IMR-90 (cell line): Measurements from ENCODE around the gene RPL36. TPM values are rescaled to one million over a fixed set of nuclear protein-coding genes. Genes with fewer than 3 reads are reported as not detected.

Source experiments
- ATAC-seq: fragments of 200-7000 bp; cut with Tn5 transposase; 2 replicates; pipeline ENCODE4 v1.9.1; 2020; ENCODE audit warnings: low read depth, mild to moderate bottlenecking, moderate library complexity
- BruUV-seq: library from RNA; stranded (reverse); fragments of 400-500 nt; replicated peaks from 2 replicates; lab custom pipeline; 2021; lab: Mats Ljungman, UMichigan
- CTCF ChIA-PET: fragments of 300-600 bp; formaldehyde crosslinking; extraction: SDS; loops from one replicate; lab custom pipeline; 2021; ENCODE audit warnings: antibody characterized with exemption; lab: Yijun Ruan, JAX
- POLR2A ChIA-PET: fragments of 300-600 bp; sonication (Branson Sonifier 250); formaldehyde crosslinking; loops from one replicate; lab custom pipeline; 2022; ENCODE audit warnings: antibody characterized with exemption; ENCODE audit not compliant: unreplicated experiment; lab: Charles Lee
- DNase-seq: peaks from one replicate; pipeline ENCODE4 v3.0.0; 2013
- H2AFZ ChIP-seq: replicated peaks from 2 replicates; pipeline ENCODE3; 2013; ENCODE audit warnings: low read length, mild to moderate bottlenecking; ENCODE audit not compliant: poor library complexity
- H2AK5ac ChIP-seq: 2 replicates; pipeline ENCODE4 v1.6.1; 2013; ENCODE audit warnings: low read depth, low read length, inconsistent platforms
- H2AK9ac ChIP-seq: replicated peaks from 2 replicates; pipeline ENCODE3; 2013; ENCODE audit warnings: mild to moderate bottlenecking, low read depth, low read length, moderate library complexity; ENCODE audit not compliant: poor library complexity
- H2BK120ac ChIP-seq: 2 replicates; pipeline ENCODE4 v1.6.1; 2013; ENCODE audit warnings: low read depth, low read length, inconsistent platforms
- H2BK15ac ChIP-seq: 3 replicates; pipeline ENCODE4 v1.6.1; 2013; ENCODE audit warnings: low read depth, low read length, inconsistent platforms
- H2BK20ac ChIP-seq: 2 replicates; pipeline ENCODE4 v1.6.1; 2013; ENCODE audit warnings: low read depth, mild to moderate bottlenecking, inconsistent platforms, low read length, moderate library complexity
- H2BK5ac ChIP-seq: 2 replicates; pipeline ENCODE4 v1.6.1; 2013; ENCODE audit warnings: mild to moderate bottlenecking, low read depth, low read length, inconsistent platforms; ENCODE audit not compliant: poor library complexity, severe bottlenecking
- H3K14ac ChIP-seq: replicated peaks from 2 replicates; pipeline ENCODE4 v1.6.1; 2013; ENCODE audit warnings: low read depth, low read length, inconsistent platforms
- H3K18ac ChIP-seq: 2 replicates; pipeline ENCODE4 v1.6.1; 2013; ENCODE audit warnings: low read depth, low read length, control low read depth
- H3K23ac ChIP-seq: 2 replicates; pipeline ENCODE4 v1.6.1; 2013; ENCODE audit warnings: low read depth, low read length, inconsistent platforms
- H3K27ac ChIP-seq: 2 replicates; pipeline ENCODE4 v1.5.1; 2013; ENCODE audit warnings: mild to moderate bottlenecking, control low read depth, low read length; ENCODE audit not compliant: insufficient read depth
- H3K27me3 ChIP-seq: 2 replicates; pipeline ENCODE4 v1.6.1; 2013; ENCODE audit warnings: low read length; ENCODE audit not compliant: control insufficient read depth, insufficient read depth
- H3K36me3 ChIP-seq: 2 replicates; pipeline ENCODE4 v1.6.1; 2013; ENCODE audit warnings: low read length, mixed read lengths; ENCODE audit not compliant: control insufficient read depth, insufficient read depth
- H3K4ac ChIP-seq: 2 replicates; pipeline ENCODE4 v1.6.1; 2013; ENCODE audit warnings: low read depth, low read length, inconsistent platforms
- H3K4me1 ChIP-seq: 2 replicates; pipeline ENCODE4 v1.6.1; 2013; ENCODE audit warnings: low read length, mixed read lengths; ENCODE audit not compliant: control insufficient read depth, insufficient read depth
- H3K4me2 ChIP-seq: 2 replicates; pipeline ENCODE4 v1.6.1; 2013; ENCODE audit warnings: low read depth, mild to moderate bottlenecking, control low read depth, low read length, moderate library complexity
- H3K4me3 ChIP-seq: 2 replicates; pipeline ENCODE4 v1.5.1; 2013; ENCODE audit warnings: low read depth, mild to moderate bottlenecking, control low read depth, low read length, moderate library complexity; ENCODE audit not compliant: insufficient read depth
- H3K56ac ChIP-seq: 2 replicates; pipeline ENCODE4 v1.6.1; 2013; ENCODE audit warnings: low read length, inconsistent platforms; ENCODE audit not compliant: insufficient read depth; ENCODE audit errors: extremely low read depth
- H3K79me1 ChIP-seq, 2 experiments: 2 replicates each; pipeline ENCODE4 v1.6.1; 2013; ENCODE audit warnings: low read length in 2 of 2, inconsistent platforms in 1 of 2, low read depth in 1 of 2
- H3K9ac ChIP-seq: 2 replicates; pipeline ENCODE4 v1.6.1; 2013; ENCODE audit warnings: low read depth, low read length, control low read depth
- H3K9me1 ChIP-seq: 2 replicates; pipeline ENCODE4 v1.6.1; 2013; ENCODE audit warnings: low read length, inconsistent platforms; ENCODE audit not compliant: insufficient read depth
- H3K9me3 ChIP-seq: 2 replicates; pipeline ENCODE4 v1.6.1; 2013; ENCODE audit warnings: low read length; ENCODE audit not compliant: control insufficient read depth, insufficient read depth
- H4K20me1 ChIP-seq: 2 replicates; pipeline ENCODE4 v1.6.1; 2013; ENCODE audit warnings: low read length, inconsistent platforms; ENCODE audit not compliant: insufficient read depth
- H4K5ac ChIP-seq: 2 replicates; pipeline ENCODE4 v1.6.1; 2013; ENCODE audit warnings: mild to moderate bottlenecking, low read depth, low read length, control low read depth
- H4K8ac ChIP-seq, 2 experiments: 2 replicates each; pipeline ENCODE4 v1.6.1; 2013; ENCODE audit warnings: low read depth in 2 of 2, low read length in 2 of 2, control low read depth in 1 of 2, inconsistent platforms in 1 of 2
- H4K91ac ChIP-seq: 2 replicates; pipeline ENCODE4 v1.6.1; 2013; ENCODE audit warnings: low read depth, low read length, inconsistent platforms; ENCODE audit not compliant: insufficient read depth
- BHLHE40 ChIP-seq: fragments of 150-350 bp; IDR thresholded peaks from 2 replicates; pipeline ENCODE4 v1.6.1; 2016; ENCODE audit warnings: mild to moderate bottlenecking, low read depth, low read length
- CEBPB ChIP-seq: IDR thresholded peaks from 2 replicates; pipeline ENCODE4 v1.6.1; 2012; ENCODE audit warnings: low read depth, low read length, improper control_type of control experiment
- FOS ChIP-seq: fragments of 150-350 bp; IDR thresholded peaks from 2 replicates; pipeline ENCODE4 v1.6.1; 2016; ENCODE audit warnings: low read depth, low read length
- MXI1 ChIP-seq: IDR thresholded peaks from 2 replicates; pipeline ENCODE4 v1.6.1; 2012; ENCODE audit warnings: low read depth, mild to moderate bottlenecking, low read length, moderate library complexity, borderline replicate concordance
- WGBS, 2 experiments: methylation state at CpG; one replicate each; pipeline versions ENCODE4 v1.1.5 to v1.1.7; 2013; ENCODE audit warnings: missing lambda C conversion rate in 2 of 2; ENCODE audit not compliant: insufficient read length in 1 of 2; ENCODE audit errors: extremely low coverage in 2 of 2; 5-methylcytosine and 5-hydroxymethylcytosine counted together
- dilution Hi-C: fragments of 300-500 bp; cut with HindIII; formaldehyde crosslinking; loops from one replicate; pipeline ENCODE4 v1.14.3; 2018; ENCODE audit warnings: low sequenced_read_pairs; ENCODE audit not compliant: unreplicated experiment
- in situ Hi-C: fragments of 300-500 bp; cut with MboI; formaldehyde crosslinking; loops from 3 replicates; pipeline ENCODE4 v1.14.3; 2019; ENCODE audit warnings: low sequenced_read_pairs, inconsistent platforms, mixed read lengths
- intact Hi-C: fragments of 100-400 bp; cut with micrococcal nuclease; formaldehyde crosslinking; loops from 2 replicates; pipeline ENCODE4 v1.10.0; 2022
- polyA plus RNA-seq, 3 experiments: library from polyadenylated mRNA; depleted of rRNA; stranded (reverse); fragments of >200 nt; gene quantifications; 2 replicates each; pipeline ENCODE4 v1.2.3, GENCODE V29; 2012; ENCODE audit warnings: low replicate concordance in 1 of 3
- total RNA-seq: library from RNA; depleted of rRNA; stranded (reverse); fragments of >200 nt; gene quantifications from 2 replicates; pipeline ENCODE4 v1.2.3, GENCODE V29; 2012

The RPL36 gene
- total and polyA plus RNA-seq, 2 of the 4 experiments (the other 2 are of a cell fraction) = 232 to 757 TPM

DNA sequence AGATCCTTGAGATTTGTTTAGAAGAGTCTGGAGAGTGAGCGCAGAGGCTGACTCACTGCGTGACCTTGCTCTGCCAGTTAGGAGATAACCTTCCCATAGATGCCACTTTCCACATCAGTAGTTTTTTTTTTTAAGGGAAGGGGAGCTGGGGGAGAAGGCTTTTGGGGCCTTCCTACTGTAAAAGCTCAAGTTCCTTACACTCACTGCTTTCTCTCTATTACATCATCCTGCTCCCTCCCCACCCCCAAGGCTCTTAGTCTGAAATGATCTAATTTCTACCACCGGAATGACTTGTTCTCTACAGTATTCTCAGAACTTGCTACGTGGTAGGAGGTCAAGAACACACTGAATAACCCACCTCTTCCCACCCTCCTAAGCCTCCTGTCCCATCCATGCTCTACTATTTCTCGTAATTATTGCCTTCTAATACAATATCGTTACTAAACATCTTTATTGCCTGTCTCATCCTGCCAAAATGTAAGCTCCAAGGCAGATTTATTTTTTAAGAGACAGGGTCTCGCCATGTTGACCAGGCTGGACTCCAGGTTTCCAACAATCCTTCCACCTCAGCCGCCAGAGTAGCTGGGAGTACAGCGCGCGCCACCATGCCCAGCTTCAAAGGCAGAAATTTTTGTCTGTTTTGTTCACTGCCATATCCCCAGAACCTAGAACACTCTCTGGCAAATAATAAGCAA is 28.6 kb downstream of the RPL36 start (continued):
- TF ChIP-seq BHLHE40 (peak; percentile 3; the same call in 1 of the 2 replicates), MXI1 (no peak)

- BruUV-seq = TSS peak; percentile 54
- Histone ChIP-seq H3K56ac (peak overlapping the region; percentile 48), H2BK120ac (peak overlapping the region; percentile 71), H3K4me2 (peak overlapping the region; percentile 94), H4K8ac (peak overlapping the region; percentile 49 to 81; a peak in 3 of 4 replicates), H4K91ac (peak overlapping the region; percentile 78), H2AK5ac (peak overlapping the region; percentile 78), H3K27ac (peak overlapping the region; percentile 74), H3K79me1 (peaks cover 0 to 27% of the 10 kb centered on the region in 2 experiments; a peak in 2 of 4 replicates), H3K14ac (peak overlapping the region; percentile 93), H2AFZ (peak overlapping the region; percentile 100), H3K9me1 (peaks cover 9% of the 10 kb centered on the region), H3K36me3 (peaks cover 6% of the 10 kb centered on the region), H4K20me1 (peaks cover 35% of the 10 kb centered on the region), H2BK20ac (peak overlapping the region; percentile 64), H3K4me3 (peak overlapping the region; percentile 49), H3K4me1 (peaks cover 4% of the 10 kb centered on the region), H3K9ac (peak overlapping the region; percentile 89), H3K27me3 (no peaks in the 10 kb centered on the region), H2BK15ac (peak overlapping the region; percentile 86; the same call in 1 of the 3 replicates), H3K4ac (peak overlapping the region; percentile 93), H3K23ac (peak overlapping the region; percentile 89), H2BK5ac (peak overlapping the region; percentile 79), H4K5ac (peak overlapping the region; percentile 14; the same call in 1 of the 2 replicates), H2AK9ac (peak overlapping the region; percentile 94), H3K18ac (no peak overlapping the region), H3K9me3 (no peaks in the 10 kb centered on the region)
- DNase-seq = peak; percentile 13
- ChIA-PET CTCF (interaction anchor here (0.6 to 1.2 kb wide), 2 partner anchors 9 to 33 kb away, joined by 4 to 7 read pairs; no protein-coding TSS in a partner anchor), POLR2A (no interaction called here)
- intact Hi-C loops (no loop called here), dilution Hi-C loops (no loop called here), in situ Hi-C loops (no loop called here)
- ATAC-seq = no peak
- TF ChIP-seq CEBPB = peak; percentile 86
- no peak for TF ChIP-seq FOS
- WGBS, 2 experiments = 0% methylated on average over 33 of the region's 58 CpGs; no CpG with 5 or more reads in 1 of the 2 experiments
These were observed 29.3 kb downstream of the RPL36 start for GRCh38 chr19:5719274-5719960.
